ENCODE measurements around the gene TSPAN32. TPM values are rescaled to one million over a fixed set of nuclear protein-coding genes. Genes with fewer than 3 reads are reported as not detected.

The TSPAN32 gene
- total RNA-seq, 1 experiment from 2014 or later: not detected

GRCh38 chr11:2366276-2366675, 64.5 kb downstream of the TSPAN32 start:
- ChIA-PET POLR2A (ENCODE audit: low non-redundant PET) (interaction anchor here (0.6 kb wide), 1 partner anchor 59 kb away, joined by 4 read pairs; no protein-coding TSS in a partner anchor), CTCF (no interaction called here)
- Histone ChIP-seq H3K27ac (ENCODE audit: low read depth, low read length, poor library complexity, severe bottlenecking) (no peak overlapping the region), H3K4me3 (ENCODE audit: low read depth, low read length, poor library complexity, severe bottlenecking) (no peak overlapping the region), H3K36me3 (ENCODE audit: insufficient read depth, low read length, poor library complexity, severe bottlenecking) (no peaks in the 10 kb centered on the region), H3K4me1 (ENCODE audit: insufficient read depth, low read length, poor library complexity, severe bottlenecking) (no peaks in the 10 kb centered on the region), H3K9me3 (ENCODE audit: low read depth, low read length, poor library complexity, severe bottlenecking) (no peaks in the 10 kb centered on the region), H3K27me3 (replicated peaks; ENCODE audit: insufficient read depth, low read depth, low read length, poor library complexity) (no peaks in the 10 kb centered on the region)
- no TSS peak for BruUV-seq (replicated peaks)
- DNase-seq (ENCODE audit: low spot score): no peak
- TF ChIP-seq CTCF (conservative IDR thresholded peaks at IDR 0.05; ENCODE audit: low read depth, low read length) (no peak), EZH2 (IDR thresholded peaks at IDR 0.05; ENCODE audit: borderline replicate concordance, low read depth, low read length, poor library complexity, severe bottlenecking) (no peak)
- intact Hi-C loops (cut with micrococcal nuclease; ENCODE audit: unreplicated experiment): no loop called here

- Histone ChIP-seq H3K27me3 (replicated peaks; ENCODE audit: insufficient read depth, low read depth, low read length, poor library complexity) (no peaks in the 10 kb centered on the region), H3K27ac (ENCODE audit: low read depth, low read length, poor library complexity, severe bottlenecking) (no peak overlapping the region), H3K9me3 (ENCODE audit: low read depth, low read length, poor library complexity, severe bottlenecking) (no peaks in the 10 kb centered on the region), H3K36me3 (ENCODE audit: insufficient read depth, low read length, poor library complexity, severe bottlenecking) (no peaks in the 10 kb centered on the region), H3K4me1 (ENCODE audit: insufficient read depth, low read length, poor library complexity, severe bottlenecking) (no peaks in the 10 kb centered on the region), H3K4me3 (ENCODE audit: low read depth, low read length, poor library complexity, severe bottlenecking) (no peak overlapping the region)
- POLR2A ChIA-PET (ENCODE audit: low non-redundant PET): no interaction called here
- intact Hi-C loops (cut with micrococcal nuclease; ENCODE audit: unreplicated experiment): no loop called here
- TF ChIP-seq EZH2 (IDR thresholded peaks at IDR 0.05; ENCODE audit: borderline replicate concordance, low read depth, low read length, poor library complexity, severe bottlenecking) (no peak), CTCF (conservative IDR thresholded peaks at IDR 0.05; ENCODE audit: low read depth, low read length) (no peak)
- no peak for DNase-seq (ENCODE audit: low spot score)
- CTCF ChIA-PET: no interaction called here
- BruUV-seq (replicated peaks): no TSS peak
These were observed 64.9 kb downstream of the TSPAN32 start for GRCh38 chr11:2366733-2367132.

- TF ChIP-seq EZH2 (IDR thresholded peaks at IDR 0.05; ENCODE audit: borderline replicate concordance, low read depth, low read length, poor library complexity, severe bottlenecking) (no peak), CTCF (conservative IDR thresholded peaks at IDR 0.05; ENCODE audit: low read depth, low read length) (no peak)
These were observed 65.7 kb downstream of the TSPAN32 start for GRCh38 chr11:2367266-2368160.

More at GRCh38 chr11:2367266-2368160, 65.7 kb downstream of the TSPAN32 start:
- intact Hi-C loops (cut with micrococcal nuclease; ENCODE audit: unreplicated experiment): no loop called here
- ChIA-PET CTCF (interaction anchor here (0.5 kb wide), 1 partner anchor 63 kb away, joined by 3 read pairs; no protein-coding TSS in a partner anchor), POLR2A (ENCODE audit: low non-redundant PET) (no interaction called here)
- Histone ChIP-seq H3K4me1 (ENCODE audit: insufficient read depth, low read length, poor library complexity, severe bottlenecking) (no peaks in the 10 kb centered on the region), H3K36me3 (ENCODE audit: insufficient read depth, low read length, poor library complexity, severe bottlenecking) (no peaks in the 10 kb centered on the region), H3K9me3 (ENCODE audit: low read depth, low read length, poor library complexity, severe bottlenecking) (no peaks in the 10 kb centered on the region), H3K4me3 (ENCODE audit: low read depth, low read length, poor library complexity, severe bottlenecking) (no peak overlapping the region), H3K27ac (ENCODE audit: low read depth, low read length, poor library complexity, severe bottlenecking) (no peak overlapping the region), H3K27me3 (replicated peaks; ENCODE audit: insufficient read depth, low read depth, low read length, poor library complexity) (no peaks in the 10 kb centered on the region)
- no TSS peak for BruUV-seq (replicated peaks)
- no peak for DNase-seq (ENCODE audit: low spot score)

Other genes with a start within 250 kb of the TSPAN32 start
- 0.17 and 0.20 TPM in 2 replicates for gene IGF2, start 162.6 kb upstream of the TSPAN32 start, total RNA-seq (2021)
- not detected in 2 replicates for gene INS, start 140.8 kb upstream of the TSPAN32 start, total RNA-seq (2021)
- gene TH, start 130.2 kb upstream of the TSPAN32 start, total RNA-seq (2021): not detected in 2 replicates
- not detected in 2 replicates for gene ASCL2, start 31.4 kb upstream of the TSPAN32 start, total RNA-seq (2021)
- gene C11orf21, start 95 bp upstream of the TSPAN32 start, total RNA-seq (2021): not detected in 2 replicates
- gene CD81, start 75.3 kb downstream of the TSPAN32 start, total RNA-seq (2021): 183 and 194 TPM in 2 replicates
- gene TSSC4, start 98.7 kb downstream of the TSPAN32 start, total RNA-seq (2021): 41.3 and 46.8 TPM in 2 replicates
- not detected in 2 replicates for gene TRPM5, start 142.5 kb downstream of the TSPAN32 start, total RNA-seq (2021)
- gene KCNQ1, start 143.0 kb downstream of the TSPAN32 start, total RNA-seq (2021): not detected in 2 replicates

Measured in A673 (cell line).